ENCODE results near the gene RIPOR2.

DNA sequence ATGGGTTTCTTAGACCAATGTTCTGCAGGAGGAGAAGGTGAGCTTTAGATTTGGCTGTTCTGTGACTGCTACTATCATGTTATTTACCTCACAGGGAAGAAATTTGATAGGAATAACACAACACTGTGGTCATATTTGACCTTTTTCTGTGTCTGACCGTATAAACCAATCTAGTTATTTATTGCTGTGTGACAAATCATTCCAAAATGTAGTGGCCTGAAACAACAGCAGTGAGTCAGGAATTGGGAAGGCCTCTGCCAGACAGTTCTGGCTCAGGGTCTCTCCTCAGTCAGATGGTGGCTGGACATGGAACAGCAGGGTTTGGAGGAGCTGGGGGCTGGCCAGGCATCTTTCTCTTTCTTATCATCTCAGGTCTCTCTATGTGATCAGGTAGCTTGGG lies 33.0 kb downstream of the RIPOR2 start:
- TF ChIP-seq POLR2AphosphoS5 (IDR thresholded peaks at IDR 0.05; ENCODE audit: low read depth, low read length) (no peak), POLR2A (IDR thresholded peaks at IDR 0.05; ENCODE audit: low read depth, low read length) (no peak), TAF1 (IDR thresholded peaks at IDR 0.05; ENCODE audit: low read depth, low read length) (no peak), POU2F2 (IDR thresholded peaks at IDR 0.05; ENCODE audit: low read depth, low read length) (no peak), SPI1 (IDR thresholded peaks at IDR 0.05; ENCODE audit: low read depth, low read length) (no peak)
